AG20443 (cell line): Measurements from ENCODE around the gene ALDH7A1.
"Not testable (repeated sequence)": the region's sequence is repeated elsewhere in the genome, so short reads cannot be mapped to it uniquely, and the experiment has no call there.

ENCODE experiments used
- DNase-seq: peaks from one replicate; pipeline ENCODE4 v3.0.0; 2012; ENCODE audit warnings: low spot score, mixed read lengths

Gene ALDH7A1

DNA sequence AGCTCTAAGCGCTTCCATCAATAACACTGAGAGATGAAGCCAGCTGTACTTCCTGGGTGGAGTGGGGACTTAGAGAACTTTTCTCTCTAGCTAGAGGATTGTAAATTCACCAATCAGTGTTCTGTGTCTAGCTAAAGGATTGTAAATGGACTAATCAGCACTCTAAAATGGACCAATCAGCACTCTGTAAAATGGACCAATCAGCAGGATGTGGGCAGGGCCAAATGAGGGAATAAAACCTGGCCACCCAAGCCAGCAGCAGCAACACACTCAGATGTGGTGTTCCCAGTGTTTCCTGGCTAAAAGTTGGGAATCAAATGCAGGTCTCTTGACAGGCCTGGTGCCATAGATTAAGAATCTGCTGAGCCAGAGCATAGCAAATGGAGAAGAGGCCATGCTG, 60.5 kb downstream of the ALDH7A1 start:
- no peak for DNase-seq

- DNase-seq = peak; percentile 15
These were observed 63.4 kb downstream of the ALDH7A1 start for GRCh38 chr5:126531543-126532120.

- no peak for DNase-seq
These were observed 67.1 kb downstream of the ALDH7A1 start for GRCh38 chr5:126527892-126528291.

- no peak for DNase-seq
These were observed 67.9 kb downstream of the ALDH7A1 start for GRCh38 chr5:126527158-126527557.

DNA sequence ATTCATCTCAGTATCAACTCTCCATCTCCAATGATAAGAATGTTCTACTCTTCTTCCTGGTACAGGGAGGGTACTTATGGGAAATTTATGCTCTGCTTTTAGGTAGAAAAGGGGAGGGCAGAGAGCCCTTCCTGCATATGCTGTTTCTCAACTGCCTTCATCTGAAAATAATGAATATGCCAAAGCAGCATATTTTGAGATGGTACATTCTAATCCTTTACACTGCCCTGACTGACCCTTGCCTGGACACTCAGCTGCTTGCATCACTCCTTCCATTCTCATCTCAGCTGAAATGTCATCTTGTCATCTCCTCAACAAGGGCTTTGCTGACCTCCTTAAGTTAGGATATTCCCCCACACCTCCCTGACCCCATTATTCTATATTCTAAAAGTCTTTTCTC, 68.5 kb downstream of the ALDH7A1 start:
- DNase-seq = no peak

DNA sequence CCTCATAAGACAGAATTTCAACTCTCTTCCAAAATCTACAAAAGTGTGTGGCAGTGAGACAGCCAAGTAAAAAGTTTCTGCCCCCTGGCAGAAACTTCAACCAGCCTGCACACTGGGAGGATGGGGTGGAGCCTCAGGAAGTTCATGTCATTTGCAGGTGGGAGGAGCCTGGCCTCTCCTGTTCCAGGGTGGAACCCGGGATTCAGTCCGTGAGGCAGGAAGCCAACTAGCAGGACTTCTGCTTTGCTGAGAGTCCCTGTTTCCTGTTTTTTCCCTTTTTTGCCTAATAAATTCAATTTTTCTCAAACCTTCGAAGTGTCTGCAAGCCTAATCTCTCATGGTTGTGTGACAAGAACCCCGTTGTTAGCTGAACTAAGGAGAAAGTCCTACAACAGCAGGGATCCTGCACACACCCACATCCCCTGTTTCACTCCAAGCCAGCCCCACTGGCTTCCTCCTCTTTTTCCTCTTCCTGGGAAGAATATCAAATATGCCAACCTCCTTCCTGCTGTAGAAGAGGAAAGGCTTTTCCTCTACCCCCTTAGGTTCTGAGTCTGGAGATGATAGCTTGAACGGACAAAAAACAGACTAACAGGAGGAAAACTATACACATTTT, 69.3 kb downstream of the ALDH7A1 start:
- DNase-seq = peak; percentile 43

DNA sequence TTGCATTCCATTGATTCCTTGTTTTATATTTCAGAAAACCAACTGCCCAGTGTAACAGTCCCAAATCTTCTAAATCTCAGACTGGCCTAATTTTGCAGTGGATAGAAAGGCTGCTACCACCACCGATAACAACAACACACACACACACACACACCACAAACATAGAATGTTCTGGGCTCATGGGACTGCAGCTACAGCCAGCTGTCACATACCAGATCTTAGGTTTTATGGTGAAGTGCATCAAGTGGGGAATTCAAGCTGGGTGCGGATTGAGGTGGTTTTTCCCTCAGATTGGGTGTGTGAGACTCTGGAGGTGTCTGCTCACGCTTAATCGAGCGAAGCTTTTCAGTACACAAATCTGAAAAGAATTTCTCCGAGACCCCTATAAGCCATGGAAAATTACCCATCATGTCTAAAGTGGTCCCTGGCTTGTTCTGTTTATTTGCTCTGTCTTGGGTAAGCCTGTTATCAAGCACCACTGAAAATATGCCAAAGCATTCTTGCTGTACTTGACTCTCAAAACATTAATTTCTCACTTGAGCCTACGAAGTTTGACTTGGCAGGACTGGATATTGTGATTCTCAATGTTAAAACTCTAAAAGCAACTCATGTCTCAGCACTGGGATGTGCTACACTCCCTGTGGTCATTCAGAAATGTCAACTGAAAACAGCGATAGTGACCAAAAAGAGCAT, 71.1 kb downstream of the ALDH7A1 start:
- no peak for DNase-seq

- no peak for DNase-seq
These were observed 73.9 kb downstream of the ALDH7A1 start for GRCh38 chr5:126521130-126521529.

GRCh38 chr5:126520593-126520953, 74.4 kb downstream of the ALDH7A1 start:
- DNase-seq = no peak

DNA sequence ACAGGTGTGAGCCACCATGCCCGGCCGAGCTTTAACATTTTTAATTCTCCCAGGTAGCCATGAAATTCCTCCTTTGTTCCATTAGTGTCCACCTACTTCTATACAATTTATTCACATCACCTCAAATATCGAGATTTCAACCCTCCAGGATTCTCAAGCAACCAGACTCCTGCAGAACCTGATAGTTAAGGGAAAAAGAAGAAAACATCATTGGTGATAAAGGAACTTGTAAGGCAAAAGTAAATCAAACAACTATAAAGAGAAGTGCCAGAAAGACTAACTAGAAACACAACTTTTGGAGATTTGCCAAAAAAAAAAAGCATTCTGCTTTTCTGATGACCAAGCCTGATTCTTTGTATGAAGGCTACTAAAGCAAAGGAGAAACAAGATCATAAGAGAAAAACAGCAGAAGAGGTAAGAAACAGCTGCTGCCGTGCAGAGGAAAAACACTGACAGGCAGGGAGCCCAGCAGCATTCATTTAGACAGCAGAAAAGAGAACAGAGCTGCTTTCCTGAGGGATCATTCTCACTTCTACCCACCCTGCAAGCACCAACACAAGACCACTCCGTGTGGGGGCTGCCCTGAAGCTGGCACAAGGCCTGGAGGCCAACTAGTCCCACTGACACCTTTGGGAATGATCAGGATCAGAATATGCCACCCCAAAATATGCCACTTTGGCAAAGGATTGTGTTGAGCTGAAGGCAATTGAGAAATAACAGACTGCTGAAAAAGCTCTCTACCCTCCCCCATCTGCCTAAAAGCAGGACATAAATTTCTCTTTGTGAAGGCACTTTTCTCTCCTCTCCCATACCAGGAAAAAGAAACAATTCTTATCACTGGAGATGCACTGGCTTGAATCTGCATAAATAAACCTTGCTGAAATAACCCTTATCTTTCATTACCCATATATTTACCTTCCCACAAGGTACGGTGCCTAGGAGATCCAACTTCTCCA, 75.1 kb downstream of the ALDH7A1 start:
- peak; percentile 29 for DNase-seq

DNA sequence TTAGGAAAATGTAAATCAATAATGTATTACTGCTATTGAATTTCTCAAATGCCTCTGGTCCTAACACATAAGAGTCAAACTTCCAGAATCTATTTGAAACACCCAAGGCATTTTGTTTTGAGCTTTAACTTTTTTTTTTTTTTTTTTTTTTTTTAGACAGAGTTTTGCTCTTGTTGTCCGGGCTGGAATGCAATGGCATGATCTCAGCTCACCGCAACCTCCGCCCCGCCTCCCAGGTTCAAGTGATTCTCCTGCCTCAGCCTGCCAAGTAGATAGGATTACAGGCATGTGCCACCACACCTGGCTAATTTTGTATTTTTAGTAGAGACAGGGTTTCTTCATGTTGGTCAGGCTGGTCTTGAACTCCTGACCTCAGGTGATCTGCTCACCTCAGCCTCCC, 75.8 kb downstream of the ALDH7A1 start:
- DNase-seq = not testable (repeated sequence)

DNA sequence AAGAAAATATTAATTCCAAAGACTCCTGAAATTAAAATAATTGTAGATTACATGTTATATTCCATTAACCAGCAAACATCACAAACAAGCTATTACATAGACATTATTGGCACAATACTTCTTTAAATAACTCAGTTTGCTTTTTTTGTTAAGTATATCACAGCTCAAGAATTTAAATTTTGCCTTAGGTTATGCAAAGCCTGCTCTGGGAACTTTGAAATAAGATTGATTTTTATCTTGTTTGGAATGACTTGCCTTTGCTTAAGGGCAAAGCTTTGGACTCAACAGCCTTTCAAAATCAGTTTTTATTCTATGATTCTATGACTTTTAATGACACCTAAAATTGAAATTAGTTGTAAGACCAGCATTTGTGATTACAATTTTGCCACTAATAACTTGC, 78.2 kb downstream of the ALDH7A1 start:
- no peak for DNase-seq

- DNase-seq = peak; percentile 22
These were observed 78.9 kb downstream of the ALDH7A1 start for GRCh38 chr5:126516133-126516532.

DNA sequence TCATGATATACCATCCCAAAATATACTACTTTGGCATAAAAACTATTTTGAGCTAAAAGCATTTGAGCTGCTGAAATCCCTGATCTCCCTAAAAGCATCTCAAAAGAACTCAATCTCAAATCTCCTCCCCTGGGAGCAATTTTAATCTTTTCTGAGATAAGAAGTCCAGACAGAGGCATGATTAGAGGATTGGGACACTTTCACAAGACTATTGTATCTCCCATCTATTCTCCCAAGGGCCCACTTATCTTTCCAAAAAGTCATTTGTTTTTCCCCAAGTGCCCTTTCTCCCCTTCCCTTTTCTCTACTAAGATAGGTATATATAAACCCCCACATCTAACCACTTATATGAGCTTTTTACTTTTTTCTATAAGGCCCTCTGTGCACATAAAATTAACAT, 79.7 kb downstream of the ALDH7A1 start:
- DNase-seq = no peak

DNA sequence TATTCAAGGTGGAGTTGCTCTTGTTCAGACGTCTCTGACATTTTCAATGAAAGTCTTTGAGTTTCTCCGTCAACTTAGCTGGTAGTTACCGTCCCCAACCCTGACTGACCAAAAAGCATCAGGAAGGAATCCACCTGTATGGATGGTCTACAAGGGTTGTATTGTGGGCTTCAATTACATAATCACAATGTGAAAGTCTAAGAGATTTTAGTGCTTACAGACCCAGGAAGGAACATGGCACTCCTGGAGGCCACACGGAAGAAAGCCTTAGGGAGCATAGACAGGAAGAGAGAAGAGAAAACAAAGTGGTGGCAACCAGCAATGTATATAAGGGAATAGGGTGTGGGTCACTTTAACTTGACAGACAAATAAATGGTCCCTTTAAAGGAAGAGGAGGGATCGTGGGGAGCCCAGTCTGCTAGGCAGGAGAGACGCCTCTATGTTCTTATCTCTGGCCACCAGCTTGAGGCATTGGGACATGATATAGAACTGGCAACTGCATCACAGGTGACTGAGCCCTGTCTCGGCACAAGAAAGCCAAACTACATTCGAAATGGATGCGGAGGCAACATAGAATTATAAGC, 80.4 kb downstream of the ALDH7A1 start:
- no peak for DNase-seq

- no peak for DNase-seq
These were observed 80.9 kb downstream of the ALDH7A1 start for GRCh38 chr5:126514131-126514557.

- no peak for DNase-seq
These were observed 81.3 kb downstream of the ALDH7A1 start for GRCh38 chr5:126513703-126514102.

DNA sequence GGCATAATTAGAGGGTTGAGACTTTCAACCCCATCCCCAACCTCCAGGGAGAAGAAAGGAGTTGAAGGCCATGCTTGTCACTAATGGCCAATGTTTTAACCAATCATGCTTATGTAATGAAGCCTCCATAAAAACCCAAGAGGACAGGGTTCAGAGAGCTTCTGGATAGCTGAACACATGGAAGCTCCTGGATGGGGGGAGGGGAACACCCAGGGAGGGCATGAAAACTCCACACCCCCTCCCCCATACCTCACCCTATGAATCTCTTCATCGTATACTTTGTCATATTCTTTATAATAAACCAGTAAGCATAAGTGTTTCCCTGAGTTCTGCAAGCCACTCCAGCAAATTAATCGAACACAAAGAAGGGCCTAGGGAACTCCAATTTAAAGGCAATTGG, 81.7 kb downstream of the ALDH7A1 start:
- no peak for DNase-seq

- DNase-seq = no peak
These were observed 82.6 kb downstream of the ALDH7A1 start for GRCh38 chr5:126512451-126512850.

- DNase-seq = no peak
These were observed 83.1 kb downstream of the ALDH7A1 start for GRCh38 chr5:126511961-126512360.

DNA sequence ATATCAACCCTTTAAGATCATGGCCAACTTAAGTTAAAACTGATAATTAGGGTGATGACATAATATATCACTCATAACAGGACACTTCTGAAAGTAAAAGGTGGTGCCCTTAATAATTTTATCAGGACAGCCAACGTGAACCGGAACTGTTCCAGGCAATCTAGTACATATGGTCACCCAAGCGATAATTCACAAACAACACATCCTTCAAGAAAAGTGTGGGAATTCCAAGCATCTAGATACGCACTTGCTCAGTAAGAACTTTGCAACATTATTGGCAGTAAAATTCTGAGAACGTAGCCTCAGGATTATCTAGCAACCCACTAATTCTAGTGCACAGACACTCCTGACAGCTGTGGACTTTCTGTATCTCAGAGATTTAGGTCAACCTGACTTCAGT, 85.7 kb downstream of the ALDH7A1 start:
- DNase-seq = no peak

DNA sequence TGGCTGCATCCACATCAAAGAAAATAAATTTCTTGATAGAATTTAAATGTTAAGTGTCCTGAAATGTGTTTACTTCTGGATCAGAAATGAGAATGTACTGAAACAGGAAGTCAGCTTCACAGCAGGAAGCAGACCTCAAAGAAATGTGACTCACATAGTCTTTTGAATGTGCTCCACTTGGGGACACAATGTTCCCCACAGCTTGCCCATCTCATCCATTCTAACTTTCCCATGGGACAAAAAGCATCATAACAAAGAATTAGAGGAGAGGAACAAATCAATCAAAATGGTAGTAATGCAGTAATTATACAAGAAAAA, 86.1 kb downstream of the ALDH7A1 start:
- DNase-seq = no peak
